AG09309 (cell line): Measurements from ENCODE around the gene TAPBPL.
"Not testable (repeated sequence)": the region's sequence is repeated elsewhere in the genome, so short reads cannot be mapped to it uniquely, and the experiment has no call there.

Experiments used
- DNase-seq: peaks from one replicate; pipeline ENCODE4 v3.0.0-alpha.2; 2010; ENCODE audit warnings: low read depth
- H3K4me3 ChIP-seq: 2 replicates; pipeline ENCODE4 v1.5.1; 2011; ENCODE audit warnings: mild to moderate bottlenecking, low read depth, low read length, moderate library complexity; ENCODE audit not compliant: control insufficient read depth
- TF ChIP-seq, protein P1 (sequence below): IDR thresholded peaks from 2 replicates; pipeline ENCODE4 v1.5.1; 2011; ENCODE audit warnings: mild to moderate bottlenecking, low read depth, low read length, inconsistent platforms; ENCODE audit not compliant: insufficient read depth, control insufficient read depth; ENCODE audit errors: missing control alignments

The TAPBPL gene

DNA sequence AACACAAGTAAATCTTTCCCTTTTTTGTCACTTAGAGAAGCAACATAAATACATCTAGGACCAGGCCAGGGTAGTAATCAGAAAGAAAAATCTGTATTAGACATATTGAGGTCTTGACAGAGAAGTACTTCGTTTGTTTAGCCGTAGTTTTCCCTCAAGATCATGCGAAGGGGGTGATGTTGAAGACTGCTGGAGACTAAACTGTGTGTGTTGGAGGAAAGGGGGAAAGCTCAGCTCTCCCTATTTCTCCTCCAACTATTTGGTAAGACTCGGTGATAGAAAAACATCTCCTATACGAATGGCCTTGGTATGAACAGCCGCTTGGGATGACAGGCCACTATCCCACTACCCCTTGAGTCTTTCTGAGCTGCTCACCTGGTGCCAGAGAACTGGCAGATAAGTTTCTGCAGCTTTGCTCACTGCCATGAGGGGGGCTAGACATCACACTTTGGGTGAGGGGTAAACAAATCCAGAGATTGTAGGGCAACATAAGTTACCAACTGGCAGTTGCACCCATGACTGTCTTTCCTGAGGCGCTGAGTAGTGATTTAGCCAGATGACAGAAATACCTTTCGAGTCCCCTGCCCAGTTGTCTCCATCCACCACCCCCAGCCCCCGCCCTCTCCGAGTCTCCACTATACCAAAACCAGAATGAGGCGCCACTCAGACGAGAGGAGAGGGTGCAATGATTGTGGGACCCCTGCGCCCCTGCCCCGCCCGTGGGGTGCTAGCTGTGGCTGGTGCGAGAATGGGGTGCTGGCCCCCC is 17.9 kb downstream of the TAPBPL start:
- TF ChIP-seq, protein P1, sequence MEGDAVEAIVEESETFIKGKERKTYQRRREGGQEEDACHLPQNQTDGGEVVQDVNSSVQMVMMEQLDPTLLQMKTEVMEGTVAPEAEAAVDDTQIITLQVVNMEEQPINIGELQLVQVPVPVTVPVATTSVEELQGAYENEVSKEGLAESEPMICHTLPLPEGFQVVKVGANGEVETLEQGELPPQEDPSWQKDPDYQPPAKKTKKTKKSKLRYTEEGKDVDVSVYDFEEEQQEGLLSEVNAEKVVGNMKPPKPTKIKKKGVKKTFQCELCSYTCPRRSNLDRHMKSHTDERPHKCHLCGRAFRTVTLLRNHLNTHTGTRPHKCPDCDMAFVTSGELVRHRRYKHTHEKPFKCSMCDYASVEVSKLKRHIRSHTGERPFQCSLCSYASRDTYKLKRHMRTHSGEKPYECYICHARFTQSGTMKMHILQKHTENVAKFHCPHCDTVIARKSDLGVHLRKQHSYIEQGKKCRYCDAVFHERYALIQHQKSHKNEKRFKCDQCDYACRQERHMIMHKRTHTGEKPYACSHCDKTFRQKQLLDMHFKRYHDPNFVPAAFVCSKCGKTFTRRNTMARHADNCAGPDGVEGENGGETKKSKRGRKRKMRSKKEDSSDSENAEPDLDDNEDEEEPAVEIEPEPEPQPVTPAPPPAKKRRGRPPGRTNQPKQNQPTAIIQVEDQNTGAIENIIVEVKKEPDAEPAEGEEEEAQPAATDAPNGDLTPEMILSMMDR: no peak
- no peak for DNase-seq
- H3K4me3 ChIP-seq: peak overlapping the region; percentile 79

DNA sequence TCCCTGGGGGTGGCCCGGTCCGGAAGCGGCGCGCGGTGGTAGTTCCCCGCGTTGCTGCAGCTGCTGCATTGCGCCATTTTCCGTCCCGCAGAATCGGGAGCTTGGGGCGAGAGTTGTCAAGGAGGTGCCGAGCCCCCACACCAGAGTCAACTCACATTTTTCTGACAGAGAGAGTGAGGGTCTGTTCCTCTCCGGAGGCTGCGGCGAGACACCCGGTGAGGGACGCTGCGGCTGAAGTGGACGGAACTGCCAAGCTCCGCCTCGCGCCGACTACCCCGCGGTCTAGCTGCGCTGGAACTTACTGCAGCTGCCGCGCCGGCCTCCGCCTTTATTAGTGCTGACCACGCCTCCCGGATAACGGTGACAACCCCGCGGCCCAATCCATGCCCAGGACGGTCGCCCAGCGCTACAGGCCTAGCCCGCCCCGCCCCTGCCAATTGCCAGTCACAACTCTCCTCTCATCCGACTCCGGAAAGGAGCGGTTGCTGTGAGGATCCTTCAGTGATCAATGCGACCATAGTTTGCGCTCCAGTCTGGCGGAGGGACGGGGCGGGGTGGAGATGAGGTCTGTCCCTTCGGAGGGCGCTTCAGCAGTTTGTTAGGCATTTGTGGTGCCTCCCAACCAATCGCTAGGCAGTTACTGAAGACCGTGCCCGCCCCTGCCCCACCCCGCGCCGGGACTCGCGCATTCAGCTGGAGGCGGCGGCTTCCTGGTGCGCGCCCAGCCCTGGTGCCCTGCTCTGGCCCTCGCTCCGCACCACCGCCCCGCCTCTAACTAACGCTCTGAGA is 18.7 kb downstream of the TAPBPL start, which contains the start of gene VAMP1:
TSS of gene VAMP1 (minus strand) at position 303 of the 789 bp plus-strand sequence. CDS start at position 157, 146 bp downstream.
- DNase-seq: peak; percentile 80

DNA sequence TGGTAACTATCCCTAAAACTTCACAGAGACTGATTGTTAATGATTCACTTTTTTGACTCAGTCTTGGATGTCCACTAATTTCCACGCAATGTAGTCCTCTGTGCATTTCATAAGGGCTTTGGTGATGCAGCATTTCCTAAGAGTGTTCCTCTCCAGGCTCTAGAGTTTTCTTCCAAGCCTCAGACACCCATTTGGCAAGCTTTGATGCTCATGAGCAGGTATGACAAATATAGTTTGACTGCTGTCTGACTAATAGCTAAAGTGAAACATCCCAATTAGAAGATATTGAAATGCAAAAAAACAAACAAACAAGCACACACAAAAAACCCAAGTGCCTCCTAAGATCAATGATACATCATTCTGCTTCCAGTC is 20.1 kb downstream of the TAPBPL start:
- TF ChIP-seq, protein P1: no peak
- H3K4me3 ChIP-seq: no peak overlapping the region
- DNase-seq: no peak

More for the DNA sequence above, 18.7 kb downstream of the TAPBPL start, which contains the start of gene VAMP1:
- H3K4me3 ChIP-seq: peak within 1 kb of the TSS; percentile 79
- TF ChIP-seq, protein P1: no peak

DNA sequence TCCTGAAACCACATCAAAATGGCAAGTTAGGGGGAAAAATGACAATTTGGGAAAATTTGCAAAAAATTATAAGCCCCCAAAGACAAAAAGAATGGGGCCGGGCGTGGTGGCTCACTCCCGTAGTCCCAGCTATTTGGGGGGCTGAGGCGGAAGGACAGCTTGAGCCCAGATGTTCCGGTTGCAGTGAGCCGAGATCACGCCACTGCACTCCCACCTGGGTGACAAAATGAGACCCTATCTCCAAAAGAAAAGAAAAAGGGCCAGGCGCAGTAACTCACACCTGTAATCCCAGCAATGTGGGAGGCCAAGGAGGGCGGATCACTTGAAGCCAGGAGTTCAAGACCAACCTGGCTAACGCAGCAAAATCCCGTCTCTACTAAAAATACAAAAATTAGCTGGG is 20.6 kb downstream of the TAPBPL start:
- no peak for DNase-seq
- H3K4me3 ChIP-seq: no peak overlapping the region
- TF ChIP-seq, protein P1: no peak

DNA sequence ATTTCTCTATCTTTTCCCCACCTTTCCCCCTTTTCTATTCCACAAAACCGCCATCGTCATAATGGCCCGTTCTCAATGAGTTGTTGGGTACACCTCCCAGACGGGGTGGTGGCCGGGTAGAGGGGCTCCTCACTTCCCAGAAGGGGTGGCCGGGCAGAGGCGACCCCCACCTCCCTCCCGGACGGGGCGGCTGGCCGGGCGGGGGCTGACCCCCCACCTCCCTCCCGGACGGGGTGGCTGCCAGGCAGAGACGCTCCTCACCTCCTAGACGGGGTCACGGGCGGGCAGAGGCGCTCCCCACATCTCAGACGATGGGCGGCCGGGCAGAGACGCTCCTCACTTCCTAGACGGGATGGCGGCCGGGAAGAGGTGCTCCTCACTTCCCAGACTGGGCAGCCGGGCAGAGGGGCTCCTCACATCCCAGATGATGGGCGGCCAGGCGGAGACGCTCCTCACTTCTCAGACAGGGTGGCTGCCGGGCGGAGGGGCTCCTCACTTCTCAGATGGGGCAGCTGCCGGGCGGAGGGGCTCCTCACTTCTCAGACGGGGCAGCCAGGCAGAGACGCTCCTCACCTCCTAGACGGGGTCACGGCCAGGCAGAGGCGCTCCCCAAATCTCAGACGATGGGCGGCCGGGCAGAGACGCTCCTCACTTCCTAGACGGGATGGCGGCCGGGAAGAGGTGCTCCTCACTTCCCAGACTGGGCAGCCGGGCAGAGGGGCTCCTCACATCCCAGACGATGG is 23.6 kb downstream of the TAPBPL start:
- not testable (repeated sequence) for H3K4me3 ChIP-seq, DNase-seq

DNA sequence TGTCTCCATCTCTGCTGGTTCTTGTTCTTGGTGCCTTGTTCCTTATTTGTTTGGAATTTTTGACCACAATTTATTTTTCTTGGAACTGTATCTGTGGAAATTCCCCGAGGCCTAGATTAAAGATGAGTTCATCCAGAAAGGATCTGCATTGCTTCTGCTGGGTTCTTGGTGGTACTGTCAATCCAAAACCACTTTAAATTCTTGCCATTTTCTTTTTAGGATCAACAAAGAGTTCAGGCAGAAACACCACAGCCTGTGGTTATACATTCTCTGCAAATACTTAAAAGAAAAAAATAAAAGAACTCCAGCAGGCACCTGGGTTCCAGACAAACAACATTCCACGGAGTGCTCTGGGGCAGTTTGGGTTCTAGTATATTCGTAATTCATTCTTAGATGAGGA is 24.6 kb downstream of the TAPBPL start:
- DNase-seq: no peak
- no peak overlapping the region for H3K4me3 ChIP-seq
- TF ChIP-seq, protein P1: no peak

DNA sequence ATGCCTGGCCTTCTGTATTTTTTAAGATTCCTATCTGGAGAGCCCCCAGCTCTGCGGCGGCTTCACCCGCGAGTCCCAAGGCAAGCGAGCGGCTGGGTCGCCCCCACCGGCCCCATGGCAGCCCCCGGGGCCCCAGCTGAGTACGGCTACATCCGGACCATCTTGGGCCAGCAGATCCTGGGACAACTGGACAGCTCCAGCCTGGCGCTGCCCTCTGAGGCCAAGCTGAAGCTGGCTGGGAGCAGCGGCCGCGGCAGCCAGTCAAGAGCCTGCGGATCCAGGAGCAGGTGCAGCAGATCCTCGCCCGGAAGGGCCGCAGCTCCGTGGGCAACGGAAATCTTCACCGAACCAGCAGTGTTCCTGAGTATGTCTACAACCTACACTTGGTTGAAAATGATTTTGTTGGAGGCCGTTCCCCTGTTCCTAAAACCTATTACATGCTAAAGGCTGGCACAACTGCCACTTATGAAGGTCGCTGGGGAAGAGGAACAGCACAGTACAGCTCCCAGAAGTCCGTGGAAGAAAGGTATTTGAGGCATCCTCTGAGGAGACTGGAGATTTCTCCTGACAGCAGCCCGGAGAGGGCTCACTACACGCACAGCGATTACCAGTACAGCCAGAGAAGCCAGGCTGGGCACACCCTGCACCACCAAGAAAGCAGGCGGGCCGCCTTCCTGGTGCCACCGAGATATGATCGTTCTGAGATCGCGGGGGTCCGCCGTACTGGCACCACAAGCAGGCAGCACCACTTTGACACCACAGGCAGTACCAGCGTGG is 25.9 kb downstream of the TAPBPL start:
- not testable (repeated sequence) for H3K4me3 ChIP-seq, DNase-seq
